Measurements from ENCODE around the gene KCNK4. TPM values are rescaled to one million over a fixed set of nuclear protein-coding genes. Genes with fewer than 3 reads are reported as not detected.

KCNK4 gene
- total and polyA plus RNA-seq, 2 of the 13 experiments (the other 11 are each of a cell fraction or from before 2014, with no cell fraction given), result not detected

DNA sequence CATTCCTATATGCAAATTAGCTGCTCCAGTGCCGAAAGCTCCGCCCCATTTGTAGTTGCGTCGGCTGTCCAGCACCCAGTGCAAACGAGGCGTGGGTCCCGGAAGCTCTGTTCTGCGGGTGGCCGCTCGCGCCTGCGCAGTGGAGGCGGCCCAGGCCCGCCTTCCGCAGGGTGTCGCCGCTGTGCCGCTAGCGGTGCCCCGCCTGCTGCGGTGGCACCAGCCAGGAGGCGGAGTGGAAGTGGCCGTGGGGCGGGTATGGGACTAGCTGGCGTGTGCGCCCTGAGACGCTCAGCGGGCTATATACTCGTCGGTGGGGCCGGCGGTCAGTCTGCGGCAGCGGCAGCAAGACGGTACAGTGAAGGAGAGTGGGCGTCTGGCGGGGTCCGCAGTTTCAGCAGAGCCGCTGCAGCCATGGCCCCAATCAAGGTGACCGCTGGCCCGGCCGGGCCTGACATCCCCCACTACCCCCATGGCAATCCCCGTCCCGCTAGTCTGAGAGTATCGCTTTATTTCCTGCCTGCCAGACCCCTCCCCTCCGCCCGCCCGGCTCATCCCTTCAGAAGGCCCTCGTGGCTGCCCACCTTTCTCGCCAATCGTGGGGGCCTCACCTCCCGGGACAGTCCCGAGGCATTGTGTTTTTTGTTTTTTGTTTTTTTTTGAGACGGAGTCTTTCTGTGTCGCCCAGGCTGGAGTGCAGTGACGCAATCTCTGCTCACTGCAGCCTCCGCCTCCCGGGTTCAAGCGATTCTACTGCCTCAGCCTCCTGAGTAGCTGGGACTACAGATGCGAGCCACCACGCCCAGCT lies 27.1 kb downstream of the KCNK4 start, which contains the start of gene PRDX5 (continued):
- TF ChIP-seq, protein P1, sequence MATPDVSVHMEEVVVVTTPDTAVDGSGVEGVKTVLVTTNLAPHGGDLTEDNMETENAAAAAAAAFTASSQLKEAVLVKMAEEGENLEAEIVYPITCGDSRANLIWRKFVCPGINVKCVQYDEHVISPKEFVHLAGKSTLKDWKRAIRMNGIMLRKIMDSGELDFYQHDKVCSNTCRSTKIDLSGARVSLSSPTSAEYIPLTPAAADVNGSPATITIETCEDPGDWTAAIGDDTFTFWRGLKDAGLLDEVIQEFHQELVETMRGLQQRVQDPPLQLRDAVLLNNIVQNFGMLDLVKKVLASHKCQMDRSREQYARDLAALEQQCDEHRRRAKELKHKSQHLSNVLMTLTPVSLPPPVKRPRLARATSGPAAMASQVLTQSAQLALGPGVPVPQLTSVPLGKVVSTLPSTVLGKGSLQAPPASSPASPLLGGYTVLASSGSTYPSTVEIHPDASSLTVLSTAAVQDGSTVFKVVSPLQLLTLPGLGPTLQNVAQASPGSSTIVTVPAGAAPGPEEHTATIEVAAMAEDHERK (CRISPR knock-in tag; IDR thresholded peaks at IDR 0.05; ENCODE audit: low read depth), result no peak
- TF ChIP-seq, protein P2, sequence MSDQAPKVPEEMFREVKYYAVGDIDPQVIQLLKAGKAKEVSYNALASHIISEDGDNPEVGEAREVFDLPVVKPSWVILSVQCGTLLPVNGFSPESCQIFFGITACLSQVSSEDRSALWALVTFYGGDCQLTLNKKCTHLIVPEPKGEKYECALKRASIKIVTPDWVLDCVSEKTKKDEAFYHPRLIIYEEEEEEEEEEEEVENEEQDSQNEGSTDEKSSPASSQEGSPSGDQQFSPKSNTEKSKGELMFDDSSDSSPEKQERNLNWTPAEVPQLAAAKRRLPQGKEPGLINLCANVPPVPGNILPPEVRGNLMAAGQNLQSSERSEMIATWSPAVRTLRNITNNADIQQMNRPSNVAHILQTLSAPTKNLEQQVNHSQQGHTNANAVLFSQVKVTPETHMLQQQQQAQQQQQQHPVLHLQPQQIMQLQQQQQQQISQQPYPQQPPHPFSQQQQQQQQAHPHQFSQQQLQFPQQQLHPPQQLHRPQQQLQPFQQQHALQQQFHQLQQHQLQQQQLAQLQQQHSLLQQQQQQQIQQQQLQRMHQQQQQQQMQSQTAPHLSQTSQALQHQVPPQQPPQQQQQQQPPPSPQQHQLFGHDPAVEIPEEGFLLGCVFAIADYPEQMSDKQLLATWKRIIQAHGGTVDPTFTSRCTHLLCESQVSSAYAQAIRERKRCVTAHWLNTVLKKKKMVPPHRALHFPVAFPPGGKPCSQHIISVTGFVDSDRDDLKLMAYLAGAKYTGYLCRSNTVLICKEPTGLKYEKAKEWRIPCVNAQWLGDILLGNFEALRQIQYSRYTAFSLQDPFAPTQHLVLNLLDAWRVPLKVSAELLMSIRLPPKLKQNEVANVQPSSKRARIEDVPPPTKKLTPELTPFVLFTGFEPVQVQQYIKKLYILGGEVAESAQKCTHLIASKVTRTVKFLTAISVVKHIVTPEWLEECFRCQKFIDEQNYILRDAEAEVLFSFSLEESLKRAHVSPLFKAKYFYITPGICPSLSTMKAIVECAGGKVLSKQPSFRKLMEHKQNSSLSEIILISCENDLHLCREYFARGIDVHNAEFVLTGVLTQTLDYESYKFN (CRISPR knock-in tag; conservative IDR thresholded peaks at IDR 0.05), result peak; percentile 30; the same call in 1 of the 2 replicates
- no peak for TF ChIP-seq MAFG (CRISPR knock-in tag; IDR thresholded peaks at IDR 0.05)
- TF ChIP-seq MED1 (CRISPR knock-in tag; IDR thresholded peaks at IDR 0.05), result no peak
- TF ChIP-seq ZNF766 (CRISPR knock-in tag; IDR thresholded peaks at IDR 0.05; ENCODE audit: borderline replicate concordance), result no peak
- no peak for TF ChIP-seq ZKSCAN1 (IDR thresholded peaks at IDR 0.05; ENCODE audit: low read length)
- TF ChIP-seq IRF2 (CRISPR knock-in tag; IDR thresholded peaks at IDR 0.05), result no peak
- no peak for TF ChIP-seq ZFP37 (CRISPR knock-in tag; IDR thresholded peaks at IDR 0.05; ENCODE audit: borderline replicate concordance)
- no peak for TF ChIP-seq FOXA1 (IDR thresholded peaks at IDR 0.05)
- TF ChIP-seq FOXA1 (CRISPR knock-in tag; IDR thresholded peaks at IDR 0.05), result no peak
- TF ChIP-seq ZBTB8A (CRISPR knock-in tag; IDR thresholded peaks at IDR 0.05; ENCODE audit: borderline replicate concordance, low read depth), result no peak
- TF ChIP-seq, protein P3, sequence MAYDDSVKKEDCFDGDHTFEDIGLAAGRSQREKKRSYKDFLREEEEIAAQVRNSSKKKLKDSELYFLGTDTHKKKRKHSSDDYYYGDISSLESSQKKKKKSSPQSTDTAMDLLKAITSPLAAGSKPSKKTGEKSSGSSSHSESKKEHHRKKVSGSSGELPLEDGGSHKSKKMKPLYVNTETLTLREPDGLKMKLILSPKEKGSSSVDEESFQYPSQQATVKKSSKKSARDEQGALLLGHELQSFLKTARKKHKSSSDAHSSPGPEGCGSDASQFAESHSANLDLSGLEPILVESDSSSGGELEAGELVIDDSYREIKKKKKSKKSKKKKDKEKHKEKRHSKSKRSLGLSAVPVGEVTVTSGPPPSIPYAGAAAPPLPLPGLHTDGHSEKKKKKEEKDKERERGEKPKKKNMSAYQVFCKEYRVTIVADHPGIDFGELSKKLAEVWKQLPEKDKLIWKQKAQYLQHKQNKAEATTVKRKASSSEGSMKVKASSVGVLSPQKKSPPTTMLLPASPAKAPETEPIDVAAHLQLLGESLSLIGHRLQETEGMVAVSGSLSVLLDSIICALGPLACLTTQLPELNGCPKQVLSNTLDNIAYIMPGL (CRISPR knock-in tag; IDR thresholded peaks at IDR 0.05; ENCODE audit: borderline replicate concordance in 1 of 2, low read depth in 1 of 2), result peak; percentile 88 to 96
- TF ChIP-seq ZFYVE20 (CRISPR knock-in tag; IDR thresholded peaks at IDR 0.05; ENCODE audit: borderline replicate concordance, low read depth), result 0 out of 2 replicates have a peak, but pooled peaks have one; percentile 59
- TF ChIP-seq, protein P4, sequence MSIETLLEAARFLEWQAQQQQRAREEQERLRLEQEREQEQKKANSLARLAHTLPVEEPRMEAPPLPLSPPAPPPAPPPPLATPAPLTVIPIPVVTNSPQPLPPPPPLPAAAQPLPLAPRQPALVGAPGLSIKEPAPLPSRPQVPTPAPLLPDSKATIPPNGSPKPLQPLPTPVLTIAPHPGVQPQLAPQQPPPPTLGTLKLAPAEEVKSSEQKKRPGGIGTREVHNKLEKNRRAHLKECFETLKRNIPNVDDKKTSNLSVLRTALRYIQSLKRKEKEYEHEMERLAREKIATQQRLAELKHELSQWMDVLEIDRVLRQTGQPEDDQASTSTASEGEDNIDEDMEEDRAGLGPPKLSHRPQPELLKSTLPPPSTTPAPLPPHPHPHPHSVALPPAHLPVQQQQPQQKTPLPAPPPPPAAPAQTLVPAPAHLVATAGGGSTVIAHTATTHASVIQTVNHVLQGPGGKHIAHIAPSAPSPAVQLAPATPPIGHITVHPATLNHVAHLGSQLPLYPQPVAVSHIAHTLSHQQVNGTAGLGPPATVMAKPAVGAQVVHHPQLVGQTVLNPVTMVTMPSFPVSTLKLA (IDR thresholded peaks at IDR 0.05), result no peak
- no peak for TF ChIP-seq ZNF225 (CRISPR knock-in tag; IDR thresholded peaks at IDR 0.05)
- TF ChIP-seq, protein P5, sequence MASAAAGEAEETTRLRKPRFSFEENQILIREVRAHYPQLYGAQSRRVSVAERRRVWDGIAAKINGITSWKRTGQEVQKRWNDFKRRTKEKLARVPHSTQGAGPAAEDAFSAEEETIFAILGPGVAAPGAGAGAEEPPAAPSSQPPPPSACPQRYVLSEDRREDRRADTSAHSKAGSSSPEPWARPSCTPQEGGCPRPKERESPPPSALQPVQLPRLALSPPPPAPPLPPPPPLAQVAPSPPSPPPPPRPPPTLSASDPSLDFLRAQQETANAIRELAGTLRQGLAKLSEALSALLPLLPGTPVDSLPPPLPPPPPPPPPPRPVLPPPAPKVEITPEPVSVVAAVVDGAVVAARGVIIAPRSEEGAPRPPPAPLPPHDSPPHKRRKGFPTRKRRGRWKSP (CRISPR knock-in tag; IDR thresholded peaks at IDR 0.05), result 0 out of 2 replicates have a peak, but pooled peaks have one; percentile 49
- TF ChIP-seq KLF9 (CRISPR knock-in tag; IDR thresholded peaks at IDR 0.05; ENCODE audit: low read depth), result no peak
- TF ChIP-seq ZNF468 (CRISPR knock-in tag; IDR thresholded peaks at IDR 0.05), result no peak
- TF ChIP-seq SRSF4 (IDR thresholded peaks at IDR 0.05; ENCODE audit: low read depth, low read length, poor library complexity, severe bottlenecking), result no peak
- no peak for TF ChIP-seq MZF1 (CRISPR knock-in tag; IDR thresholded peaks at IDR 0.05; ENCODE audit: borderline replicate concordance)

All from HepG2 (cell line).